ENCODE data around the gene BMP8A.

- TF ChIP-seq, protein P1, sequence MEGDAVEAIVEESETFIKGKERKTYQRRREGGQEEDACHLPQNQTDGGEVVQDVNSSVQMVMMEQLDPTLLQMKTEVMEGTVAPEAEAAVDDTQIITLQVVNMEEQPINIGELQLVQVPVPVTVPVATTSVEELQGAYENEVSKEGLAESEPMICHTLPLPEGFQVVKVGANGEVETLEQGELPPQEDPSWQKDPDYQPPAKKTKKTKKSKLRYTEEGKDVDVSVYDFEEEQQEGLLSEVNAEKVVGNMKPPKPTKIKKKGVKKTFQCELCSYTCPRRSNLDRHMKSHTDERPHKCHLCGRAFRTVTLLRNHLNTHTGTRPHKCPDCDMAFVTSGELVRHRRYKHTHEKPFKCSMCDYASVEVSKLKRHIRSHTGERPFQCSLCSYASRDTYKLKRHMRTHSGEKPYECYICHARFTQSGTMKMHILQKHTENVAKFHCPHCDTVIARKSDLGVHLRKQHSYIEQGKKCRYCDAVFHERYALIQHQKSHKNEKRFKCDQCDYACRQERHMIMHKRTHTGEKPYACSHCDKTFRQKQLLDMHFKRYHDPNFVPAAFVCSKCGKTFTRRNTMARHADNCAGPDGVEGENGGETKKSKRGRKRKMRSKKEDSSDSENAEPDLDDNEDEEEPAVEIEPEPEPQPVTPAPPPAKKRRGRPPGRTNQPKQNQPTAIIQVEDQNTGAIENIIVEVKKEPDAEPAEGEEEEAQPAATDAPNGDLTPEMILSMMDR (IDR thresholded peaks at IDR 0.05; ENCODE audit: insufficient read depth, low read length, poor library complexity, severe bottlenecking): no peak
- no peak for TF ChIP-seq EZH2phosphoT487 (conservative IDR thresholded peaks at IDR 0.05; ENCODE audit: low read length)
Measured at GRCh38 chr1:39497585-39497984, 6.1 kb downstream of the BMP8A start.
